T-helper 1 cell treated with Interleukin-12 subunit alpha and Interleukin-12 subunit beta and Interleukin-4 antibody, amounts not matched to agents 30 μg/mL and 1 μg/mL, for 36 hours (primary cell): Measurements from ENCODE around the gene CEBPA.
"Not testable (repeated sequence)": the region's sequence is repeated elsewhere in the genome, so short reads cannot be mapped to it uniquely, and the experiment has no call there.

Experiments used
- H3K27ac Mint-ChIP-seq: one replicate; pipeline ENCODE4 v1.8.0; 2021; ENCODE audit warnings: mild to moderate bottlenecking, mixed read lengths
- H3K27me3 Mint-ChIP-seq: one replicate; pipeline ENCODE4 v1.8.0; 2021; ENCODE audit warnings: low read depth, mixed read lengths
- H3K36me3 Mint-ChIP-seq: one replicate; pipeline ENCODE4 v1.8.0; 2021; ENCODE audit warnings: low read depth, mixed read lengths
- H3K4me1 Mint-ChIP-seq: one replicate; pipeline ENCODE4 v1.8.0; 2021; ENCODE audit warnings: low read depth, mixed read lengths
- H3K4me3 Mint-ChIP-seq: one replicate; pipeline ENCODE4 v1.8.0; 2021; ENCODE audit warnings: mild to moderate bottlenecking, moderate library complexity, mixed read lengths
- H3K9me3 Mint-ChIP-seq: one replicate; pipeline ENCODE4 v1.8.0; 2021; ENCODE audit warnings: mixed read lengths

The CEBPA gene

GRCh38 chr19:33334271-33334670 lies 31.9 kb upstream of the CEBPA start:
- Mint-ChIP-seq H3K9me3 (no peaks in the 10 kb centered on the region), H3K4me1 (no peaks in the 10 kb centered on the region), H3K4me3 (no peak overlapping the region), H3K27me3 (peaks cover 18% of the 10 kb centered on the region), H3K36me3 (no peaks in the 10 kb centered on the region), H3K27ac (no peak overlapping the region)

GRCh38 chr19:33333642-33334041 lies 31.3 kb upstream of the CEBPA start:
- no peaks in the 10 kb centered on the region for H3K36me3 Mint-ChIP-seq
- no peak overlapping the region for H3K4me3 Mint-ChIP-seq
- H3K27me3 Mint-ChIP-seq: peaks cover 12% of the 10 kb centered on the region
- no peaks in the 10 kb centered on the region for H3K9me3 Mint-ChIP-seq
- H3K27ac Mint-ChIP-seq: no peak overlapping the region
- H3K4me1 Mint-ChIP-seq: no peaks in the 10 kb centered on the region

GRCh38 chr19:33333151-33333550 lies 30.8 kb upstream of the CEBPA start:
- H3K4me3 Mint-ChIP-seq: no peak overlapping the region
- no peaks in the 10 kb centered on the region for H3K4me1 Mint-ChIP-seq
- no peak overlapping the region for H3K27ac Mint-ChIP-seq
- no peaks in the 10 kb centered on the region for H3K9me3 Mint-ChIP-seq
- peaks cover 11% of the 10 kb centered on the region for H3K27me3 Mint-ChIP-seq
- H3K36me3 Mint-ChIP-seq: no peaks in the 10 kb centered on the region

GRCh38 chr19:33332248-33332647 lies 29.9 kb upstream of the CEBPA start:
- no peak overlapping the region for H3K27ac Mint-ChIP-seq
- no peaks in the 10 kb centered on the region for H3K36me3 Mint-ChIP-seq
- no peaks in the 10 kb centered on the region for H3K4me1 Mint-ChIP-seq
- peaks cover 7% of the 10 kb centered on the region for H3K27me3 Mint-ChIP-seq
- H3K4me3 Mint-ChIP-seq: no peak overlapping the region
- H3K9me3 Mint-ChIP-seq: no peaks in the 10 kb centered on the region

GRCh38 chr19:33329736-33330135 lies 27.4 kb upstream of the CEBPA start:
- Mint-ChIP-seq H3K27ac (no peak overlapping the region), H3K27me3 (peaks cover 7% of the 10 kb centered on the region), H3K36me3 (no peaks in the 10 kb centered on the region), H3K9me3 (no peaks in the 10 kb centered on the region), H3K4me1 (no peaks in the 10 kb centered on the region), H3K4me3 (no peak overlapping the region)

GRCh38 chr19:33329060-33329459 lies 26.7 kb upstream of the CEBPA start:
- Mint-ChIP-seq H3K4me3 (no peak overlapping the region), H3K27ac (no peak overlapping the region), H3K9me3 (no peaks in the 10 kb centered on the region), H3K27me3 (peaks cover 11% of the 10 kb centered on the region), H3K4me1 (no peaks in the 10 kb centered on the region), H3K36me3 (no peaks in the 10 kb centered on the region)

GRCh38 chr19:33325920-33326319 lies 23.6 kb upstream of the CEBPA start:
- no peak overlapping the region for H3K27ac Mint-ChIP-seq
- no peaks in the 10 kb centered on the region for H3K9me3 Mint-ChIP-seq
- H3K36me3 Mint-ChIP-seq: no peaks in the 10 kb centered on the region
- H3K27me3 Mint-ChIP-seq: peaks cover 18% of the 10 kb centered on the region
- H3K4me1 Mint-ChIP-seq: no peaks in the 10 kb centered on the region
- no peak overlapping the region for H3K4me3 Mint-ChIP-seq

- no peaks in the 10 kb centered on the region for H3K4me1 Mint-ChIP-seq
- H3K4me3 Mint-ChIP-seq: no peak overlapping the region
- peaks cover 22% of the 10 kb centered on the region for H3K27me3 Mint-ChIP-seq
- H3K36me3 Mint-ChIP-seq: no peaks in the 10 kb centered on the region
- H3K27ac Mint-ChIP-seq: no peak overlapping the region
- no peaks in the 10 kb centered on the region for H3K9me3 Mint-ChIP-seq
Observed at GRCh38 chr19:33324628-33325027, 22.3 kb upstream of the CEBPA start.

GRCh38 chr19:33323093-33323820 lies 20.9 kb upstream of the CEBPA start:
- H3K36me3 Mint-ChIP-seq: no peaks in the 10 kb centered on the region
- H3K4me3 Mint-ChIP-seq: no peak overlapping the region
- H3K4me1 Mint-ChIP-seq: no peaks in the 10 kb centered on the region
- H3K27ac Mint-ChIP-seq: no peak overlapping the region
- H3K27me3 Mint-ChIP-seq: peaks cover 23% of the 10 kb centered on the region
- no peaks in the 10 kb centered on the region for H3K9me3 Mint-ChIP-seq

- no peaks in the 10 kb centered on the region for H3K4me1 Mint-ChIP-seq
- H3K36me3 Mint-ChIP-seq: no peaks in the 10 kb centered on the region
- H3K27me3 Mint-ChIP-seq: peaks cover 23% of the 10 kb centered on the region
- no peak overlapping the region for H3K27ac Mint-ChIP-seq
- no peak overlapping the region for H3K4me3 Mint-ChIP-seq
- no peaks in the 10 kb centered on the region for H3K9me3 Mint-ChIP-seq
Observed at GRCh38 chr19:33320636-33321035, 18.3 kb upstream of the CEBPA start.

GRCh38 chr19:33317991-33318390 lies 15.7 kb upstream of the CEBPA start:
- not testable (repeated sequence) for H3K27ac Mint-ChIP-seq, H3K4me3 Mint-ChIP-seq, H3K9me3 Mint-ChIP-seq, H3K36me3 Mint-ChIP-seq, H3K4me1 Mint-ChIP-seq
- peaks cover 13% of the 10 kb centered on the region for H3K27me3 Mint-ChIP-seq

GRCh38 chr19:33317517-33317916 lies 15.2 kb upstream of the CEBPA start:
- Mint-ChIP-seq H3K9me3 (no peaks in the 10 kb centered on the region), H3K4me1 (no peaks in the 10 kb centered on the region), H3K27me3 (peaks cover 11% of the 10 kb centered on the region), H3K27ac (no peak overlapping the region), H3K36me3 (no peaks in the 10 kb centered on the region), H3K4me3 (no peak overlapping the region)

GRCh38 chr19:33316541-33317264 lies 14.4 kb upstream of the CEBPA start:
- H3K27me3 Mint-ChIP-seq: peaks cover 11% of the 10 kb centered on the region
- no peaks in the 10 kb centered on the region for H3K4me1 Mint-ChIP-seq
- no peak overlapping the region for H3K4me3 Mint-ChIP-seq
- H3K36me3 Mint-ChIP-seq: no peaks in the 10 kb centered on the region
- no peaks in the 10 kb centered on the region for H3K9me3 Mint-ChIP-seq
- no peak overlapping the region for H3K27ac Mint-ChIP-seq

- not testable (repeated sequence) for H3K36me3 Mint-ChIP-seq, H3K27ac Mint-ChIP-seq, H3K4me3 Mint-ChIP-seq, H3K9me3 Mint-ChIP-seq, H3K27me3 Mint-ChIP-seq, H3K4me1 Mint-ChIP-seq
Observed at GRCh38 chr19:33312808-33313207, 10.5 kb upstream of the CEBPA start.

- peaks cover 7% of the 10 kb centered on the region for H3K27me3 Mint-ChIP-seq
- no peaks in the 10 kb centered on the region for H3K36me3 Mint-ChIP-seq
- no peak overlapping the region for H3K4me3 Mint-ChIP-seq
- H3K9me3 Mint-ChIP-seq: no peaks in the 10 kb centered on the region
- no peaks in the 10 kb centered on the region for H3K4me1 Mint-ChIP-seq
- no peak overlapping the region for H3K27ac Mint-ChIP-seq
Observed at GRCh38 chr19:33312065-33312464, 9.7 kb upstream of the CEBPA start.
